ENCODE results near the gene POLD2. TPM values are rescaled to one million over a fixed set of nuclear protein-coding genes. Genes with fewer than 3 reads are reported as not detected.
A peak's percentile ranks its signal among the peaks of the same experiment; 100 is the strongest.

Gene POLD2
- total RNA-seq, 1 donor from 2014 or later = 78.0 TPM

DNA sequence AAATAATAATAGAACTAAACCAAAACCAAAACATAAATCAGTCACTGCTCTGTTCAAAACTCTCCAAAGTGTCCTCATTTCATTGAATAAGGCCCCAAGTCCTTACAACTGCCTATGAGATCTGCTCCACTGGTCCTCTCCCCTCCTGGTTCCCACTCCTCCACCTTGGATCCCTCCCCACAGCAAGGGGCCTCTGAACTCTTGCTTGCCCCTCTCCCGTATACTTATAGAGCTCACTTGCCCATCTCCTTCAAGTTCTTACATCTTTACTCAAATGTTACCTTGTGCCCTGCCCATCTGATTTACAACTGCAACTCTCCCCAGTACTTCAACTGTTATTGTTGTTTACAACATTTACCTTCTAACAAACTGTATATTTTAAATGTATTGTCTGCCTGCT, 819 bp downstream of the POLD2 start:
- TF ChIP-seq, protein P1, sequence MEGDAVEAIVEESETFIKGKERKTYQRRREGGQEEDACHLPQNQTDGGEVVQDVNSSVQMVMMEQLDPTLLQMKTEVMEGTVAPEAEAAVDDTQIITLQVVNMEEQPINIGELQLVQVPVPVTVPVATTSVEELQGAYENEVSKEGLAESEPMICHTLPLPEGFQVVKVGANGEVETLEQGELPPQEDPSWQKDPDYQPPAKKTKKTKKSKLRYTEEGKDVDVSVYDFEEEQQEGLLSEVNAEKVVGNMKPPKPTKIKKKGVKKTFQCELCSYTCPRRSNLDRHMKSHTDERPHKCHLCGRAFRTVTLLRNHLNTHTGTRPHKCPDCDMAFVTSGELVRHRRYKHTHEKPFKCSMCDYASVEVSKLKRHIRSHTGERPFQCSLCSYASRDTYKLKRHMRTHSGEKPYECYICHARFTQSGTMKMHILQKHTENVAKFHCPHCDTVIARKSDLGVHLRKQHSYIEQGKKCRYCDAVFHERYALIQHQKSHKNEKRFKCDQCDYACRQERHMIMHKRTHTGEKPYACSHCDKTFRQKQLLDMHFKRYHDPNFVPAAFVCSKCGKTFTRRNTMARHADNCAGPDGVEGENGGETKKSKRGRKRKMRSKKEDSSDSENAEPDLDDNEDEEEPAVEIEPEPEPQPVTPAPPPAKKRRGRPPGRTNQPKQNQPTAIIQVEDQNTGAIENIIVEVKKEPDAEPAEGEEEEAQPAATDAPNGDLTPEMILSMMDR (IDR thresholded peaks at IDR 0.05; ENCODE audit: borderline replicate concordance) = no peak
- peaks cover 8% of the 10 kb centered on the region for H3K9me3 ChIP-seq (replicated peaks)
- no peaks in the 10 kb centered on the region for H3K27me3 ChIP-seq (ENCODE audit: low read depth)
- peak overlapping the region; percentile 77 for H3K4me3 ChIP-seq
- peaks cover 50% of the 10 kb centered on the region for H3K4me1 ChIP-seq
- peak overlapping the region; percentile 90 for H3K27ac ChIP-seq (replicated peaks)
- intact Hi-C loops (cut with micrococcal nuclease) = no loop called here
- DNase-seq = no peak
- H3K36me3 ChIP-seq = peaks cover 26% of the 10 kb centered on the region

DNA sequence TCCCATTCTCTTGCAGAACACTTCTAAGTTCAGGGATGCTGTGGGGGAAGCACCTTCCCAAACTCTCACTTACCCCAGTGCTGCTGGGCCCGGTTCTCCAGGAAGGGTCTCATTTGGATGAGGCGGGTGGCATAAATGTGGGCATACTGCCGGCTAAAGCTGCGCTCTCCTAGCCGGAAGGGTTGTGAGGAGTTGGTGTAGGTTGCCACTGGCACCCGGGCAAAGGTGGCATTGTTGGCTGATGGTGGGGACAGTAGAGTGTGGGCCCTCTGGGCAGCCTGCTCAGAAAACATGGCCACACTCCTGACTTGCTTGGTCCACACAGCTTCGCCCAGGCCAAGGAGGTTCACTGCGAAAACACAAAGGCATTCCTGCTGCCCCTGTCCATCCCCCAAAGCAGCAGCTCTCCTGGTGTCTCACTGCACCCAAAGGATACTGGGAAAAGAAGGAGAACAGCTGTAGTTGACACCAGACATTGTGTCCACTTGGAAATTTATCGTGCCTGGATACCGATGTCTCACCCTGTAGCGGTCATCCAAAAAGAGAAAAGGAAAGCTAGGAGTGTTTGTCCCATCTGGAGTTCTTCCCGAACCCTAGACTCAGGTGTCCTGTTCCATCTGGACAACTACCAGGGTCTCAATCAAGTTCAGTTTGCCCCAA, 1.5 kb downstream of the POLD2 start:
- Histone ChIP-seq H3K4me1 (peaks cover 50% of the 10 kb centered on the region), H3K36me3 (peaks cover 30% of the 10 kb centered on the region), H3K27ac (replicated peaks) (peak overlapping the region; percentile 90), H3K9me3 (replicated peaks) (peaks cover 2% of the 10 kb centered on the region), H3K27me3 (ENCODE audit: low read depth) (no peaks in the 10 kb centered on the region), H3K4me3 (peak overlapping the region; percentile 77)
- TF ChIP-seq, protein P1 (IDR thresholded peaks at IDR 0.05; ENCODE audit: borderline replicate concordance) = no peak
- no peak for DNase-seq
- intact Hi-C loops (cut with micrococcal nuclease) = no loop called here

DNA sequence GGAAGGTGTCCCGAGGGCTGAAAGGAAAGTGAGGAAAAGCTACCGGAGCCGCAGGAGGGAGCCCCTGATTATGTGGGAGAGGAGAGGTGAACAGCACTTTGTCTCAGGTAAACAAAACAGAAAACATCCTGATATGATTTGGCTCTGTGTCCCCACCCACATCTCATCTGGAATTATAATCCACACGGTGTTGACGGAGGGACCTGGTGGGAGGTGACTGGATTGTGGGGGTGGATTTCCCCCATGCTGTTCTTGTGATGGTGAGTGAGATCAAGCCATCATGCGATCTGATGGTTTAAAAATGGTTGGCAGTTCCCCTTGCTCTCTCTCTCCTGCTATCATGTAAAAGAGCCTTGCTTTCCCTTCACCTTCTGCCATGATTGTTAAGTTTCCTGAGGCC, 3.0 kb downstream of the POLD2 start:
- TF ChIP-seq, protein P1 (IDR thresholded peaks at IDR 0.05; ENCODE audit: borderline replicate concordance) = no peak
- Histone ChIP-seq H3K9me3 (replicated peaks) (no peaks in the 10 kb centered on the region), H3K4me1 (peaks cover 53% of the 10 kb centered on the region), H3K4me3 (no peak overlapping the region), H3K36me3 (peaks cover 44% of the 10 kb centered on the region), H3K27me3 (ENCODE audit: low read depth) (no peaks in the 10 kb centered on the region), H3K27ac (replicated peaks) (peak overlapping the region; percentile 8)
- intact Hi-C loops (cut with micrococcal nuclease) = no loop called here
- DNase-seq = no peak

DNA sequence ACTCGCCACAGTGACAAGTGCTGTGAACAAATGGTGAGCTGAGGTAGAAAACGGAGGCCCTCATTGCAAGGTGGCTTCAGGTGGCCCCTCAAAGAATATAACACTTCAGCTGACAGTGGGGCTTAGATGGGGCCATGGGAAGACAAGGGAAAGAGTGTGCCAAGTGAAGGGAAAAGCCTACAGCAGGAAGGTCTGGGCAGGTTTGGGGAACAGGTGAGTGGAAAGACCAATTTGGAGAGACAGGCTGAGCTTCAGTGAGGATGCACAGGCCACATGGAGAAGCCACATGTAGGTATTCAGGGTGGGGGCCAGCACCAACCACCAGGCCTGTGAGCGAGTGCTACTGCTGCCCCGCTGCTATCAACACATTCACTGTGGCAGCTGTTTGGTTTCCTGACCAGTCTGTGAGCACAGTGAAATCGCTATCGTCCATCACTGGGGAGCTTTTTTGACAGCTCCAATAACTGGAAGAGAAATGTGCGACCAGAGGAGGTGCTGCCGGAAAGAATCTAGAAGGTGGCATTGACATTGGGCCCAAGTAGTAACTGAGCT, 3.4 kb downstream of the POLD2 start:
- intact Hi-C loops (cut with micrococcal nuclease) = no loop called here
- no peak for DNase-seq
- Histone ChIP-seq H3K27me3 (ENCODE audit: low read depth) (no peaks in the 10 kb centered on the region), H3K36me3 (peaks cover 49% of the 10 kb centered on the region), H3K4me1 (peaks cover 57% of the 10 kb centered on the region), H3K4me3 (no peak overlapping the region), H3K27ac (replicated peaks) (peak overlapping the region; percentile 8), H3K9me3 (replicated peaks) (no peaks in the 10 kb centered on the region)
- TF ChIP-seq, protein P1 (IDR thresholded peaks at IDR 0.05; ENCODE audit: borderline replicate concordance) = no peak

DNA sequence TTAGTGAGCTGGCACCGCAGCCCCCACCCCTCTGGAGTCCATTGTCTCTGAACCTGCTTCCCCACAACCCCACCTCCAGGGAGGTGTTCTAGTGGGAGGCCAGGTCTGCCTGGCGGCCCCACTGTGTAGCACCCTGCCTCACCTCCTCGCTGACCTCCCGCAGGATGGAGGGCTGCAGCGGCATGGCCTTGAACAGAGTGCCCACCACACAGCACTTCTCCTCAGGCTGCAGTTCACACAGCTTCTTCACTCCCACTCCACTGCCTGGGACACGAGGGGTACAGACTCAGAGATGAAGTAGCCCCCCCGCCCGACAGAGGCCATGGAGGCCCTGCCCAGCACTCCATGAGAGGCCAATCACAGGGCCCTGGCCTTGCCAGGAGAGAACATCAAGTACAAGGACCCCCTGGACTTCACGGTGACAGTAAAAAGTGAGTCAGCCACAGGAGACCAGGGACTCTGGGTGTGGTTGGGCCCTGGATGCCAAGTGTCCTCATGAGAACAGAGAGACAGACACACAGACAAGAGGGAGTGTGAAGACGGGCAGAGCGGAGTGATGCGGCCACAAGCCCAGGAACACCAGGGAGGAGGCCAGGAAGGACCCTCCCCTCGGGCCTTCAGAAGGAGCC, 5.4 kb downstream of the POLD2 start:
- no peaks in the 10 kb centered on the region for H3K27me3 ChIP-seq (ENCODE audit: low read depth)
- H3K4me1 ChIP-seq = peaks cover 59% of the 10 kb centered on the region
- no peak overlapping the region for H3K4me3 ChIP-seq
- no peak for DNase-seq
- TF ChIP-seq, protein P1 (IDR thresholded peaks at IDR 0.05; ENCODE audit: borderline replicate concordance) = no peak
- peaks cover 49% of the 10 kb centered on the region for H3K36me3 ChIP-seq
- no peak overlapping the region for H3K27ac ChIP-seq (replicated peaks)
- H3K9me3 ChIP-seq (replicated peaks) = no peaks in the 10 kb centered on the region
- intact Hi-C loops (cut with micrococcal nuclease) = no loop called here

Data from left ventricle myocardium inferior (tissue), 1 donor.